ENCODE measurements around the gene FARP2.
"Not testable (repeated sequence)": the region's sequence is repeated elsewhere in the genome, so short reads cannot be mapped to it uniquely, and the experiment has no call there.

Gene FARP2

DNA sequence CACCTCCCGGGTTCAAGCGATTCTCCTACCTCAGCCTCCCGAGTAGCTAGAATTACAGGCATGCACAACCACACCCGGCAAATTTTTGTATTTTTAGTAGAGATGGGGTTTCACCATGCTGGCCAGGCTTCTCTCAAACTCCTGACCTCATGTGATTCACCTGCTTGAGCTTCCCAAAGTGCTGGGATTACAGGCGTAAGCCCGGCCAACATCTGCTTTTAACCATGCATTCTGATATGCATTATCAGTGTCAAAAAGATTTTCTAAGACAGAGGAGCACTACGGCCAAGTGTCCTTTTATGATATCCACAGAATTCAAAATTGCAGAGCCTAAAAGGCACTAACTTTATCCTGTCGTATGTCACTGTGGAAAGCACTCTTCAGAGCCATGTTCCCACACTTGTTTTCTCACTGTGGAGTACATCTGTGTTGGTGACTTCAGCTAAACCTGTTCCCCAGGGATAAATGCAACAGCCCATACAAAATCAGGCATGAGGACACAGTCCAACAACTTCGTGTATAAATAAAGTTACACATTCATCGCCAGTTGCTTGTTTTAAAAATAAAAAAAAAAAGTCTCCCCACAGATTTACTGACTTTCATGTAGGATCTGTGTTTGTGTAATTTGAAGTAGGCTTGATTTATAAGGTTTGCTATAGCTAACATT is 95.9 kb downstream of the FARP2 start:
- Histone ChIP-seq H3K27me3 (ENCODE audit: insufficient read depth, insufficient read length) (no peaks in the 10 kb centered on the region), H3K36me3 (ENCODE audit: insufficient read depth, insufficient read length, low read length) (peaks cover 13% of the 10 kb centered on the region), H3K4me1 (ENCODE audit: insufficient read depth, insufficient read length) (peaks cover 5% of the 10 kb centered on the region), H3K9me3 (ENCODE audit: insufficient read depth, low read length) (no peaks in the 10 kb centered on the region), H3K9ac (ENCODE audit: insufficient read length, low read depth) (no peak overlapping the region), H3K4me3 (ENCODE audit: insufficient read length, low read depth) (no peak overlapping the region)
- DNase-seq (ENCODE audit: low read depth, low spot score), result no peak
- no peak for TF ChIP-seq ZNF274 (IDR thresholded peaks at IDR 0.05; ENCODE audit: low read depth, low read length)
- no peak for TF ChIP-seq SUZ12 (IDR thresholded peaks at IDR 0.05; ENCODE audit: extremely low read depth, insufficient read depth, insufficient read length)
- no peak for TF ChIP-seq YY1 (IDR thresholded peaks at IDR 0.05; ENCODE audit: insufficient read depth, insufficient read length)

DNA sequence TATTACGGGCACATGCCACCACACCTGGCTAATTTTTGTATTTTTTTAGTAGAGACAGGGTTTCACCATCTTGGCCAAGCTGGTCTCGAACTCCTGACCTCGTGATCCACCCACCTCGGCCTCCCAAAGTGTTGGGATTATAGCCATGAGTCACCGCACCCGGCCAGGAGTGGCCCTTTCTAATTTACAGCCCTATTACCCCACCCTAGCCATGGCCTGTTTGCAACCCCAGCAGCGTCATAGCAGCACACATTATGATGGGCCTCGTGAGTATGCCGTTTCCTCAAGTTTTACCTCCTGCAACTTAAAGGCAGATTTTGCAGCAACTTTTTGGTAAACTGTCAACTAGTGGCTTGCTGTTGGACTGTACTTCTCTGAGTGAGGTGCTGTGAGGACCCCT is 97.8 kb downstream of the FARP2 start:
- not testable (repeated sequence) for H3K36me3 ChIP-seq (ENCODE audit: insufficient read depth, insufficient read length, low read length); DNase-seq (ENCODE audit: low read depth, low spot score); H3K4me1 ChIP-seq (ENCODE audit: insufficient read depth, insufficient read length); H3K9me3 ChIP-seq (ENCODE audit: insufficient read depth, low read length); H3K9ac ChIP-seq (ENCODE audit: insufficient read length, low read depth); H3K4me3 ChIP-seq (ENCODE audit: insufficient read length, low read depth); H3K27me3 ChIP-seq (ENCODE audit: insufficient read depth, insufficient read length)

DNA sequence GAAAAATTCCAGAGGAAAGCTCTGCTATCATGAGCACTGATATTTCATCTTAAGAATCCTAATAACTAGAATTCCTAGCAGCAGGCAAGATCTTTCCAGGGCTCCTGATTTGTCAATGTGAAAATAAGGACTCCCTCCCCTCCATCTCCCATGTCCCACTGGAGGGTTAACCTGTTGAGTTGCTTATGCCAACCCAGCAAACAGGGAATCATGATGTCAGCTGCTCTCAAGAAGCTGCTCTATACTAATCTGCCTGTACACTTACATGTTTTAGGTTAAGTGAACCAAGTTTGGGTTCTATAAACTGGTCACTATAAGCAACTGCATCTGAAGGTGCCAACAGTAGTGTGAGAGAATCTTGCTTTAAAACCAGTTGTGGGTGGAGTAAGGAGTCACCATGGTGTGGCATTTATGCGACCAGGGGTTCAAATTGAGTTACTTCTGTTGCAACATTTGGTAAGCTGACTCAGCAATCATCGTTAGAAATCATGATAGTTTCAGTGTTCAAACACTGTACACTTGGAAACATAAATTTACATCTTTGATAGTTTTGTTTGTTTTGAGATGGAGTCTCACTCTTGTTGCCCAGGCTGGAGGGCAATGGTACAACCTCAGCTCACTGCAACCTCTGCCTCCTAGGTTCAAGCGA is 98.9 kb downstream of the FARP2 start:
- Histone ChIP-seq H3K9me3 (ENCODE audit: insufficient read depth, low read length) (no peaks in the 10 kb centered on the region), H3K27me3 (ENCODE audit: insufficient read depth, insufficient read length) (no peaks in the 10 kb centered on the region), H3K9ac (ENCODE audit: insufficient read length, low read depth) (no peak overlapping the region), H3K36me3 (ENCODE audit: insufficient read depth, insufficient read length, low read length) (peaks cover 2% of the 10 kb centered on the region), H3K4me3 (ENCODE audit: insufficient read length, low read depth) (no peak overlapping the region), H3K4me1 (ENCODE audit: insufficient read depth, insufficient read length) (peaks cover 2% of the 10 kb centered on the region)
- no peak for TF ChIP-seq SUZ12 (IDR thresholded peaks at IDR 0.05; ENCODE audit: extremely low read depth, insufficient read depth, insufficient read length)
- TF ChIP-seq YY1 (IDR thresholded peaks at IDR 0.05; ENCODE audit: insufficient read depth, insufficient read length), result no peak
- TF ChIP-seq ZNF274 (IDR thresholded peaks at IDR 0.05; ENCODE audit: low read depth, low read length), result no peak
- no peak for DNase-seq (ENCODE audit: low read depth, low spot score)

DNA sequence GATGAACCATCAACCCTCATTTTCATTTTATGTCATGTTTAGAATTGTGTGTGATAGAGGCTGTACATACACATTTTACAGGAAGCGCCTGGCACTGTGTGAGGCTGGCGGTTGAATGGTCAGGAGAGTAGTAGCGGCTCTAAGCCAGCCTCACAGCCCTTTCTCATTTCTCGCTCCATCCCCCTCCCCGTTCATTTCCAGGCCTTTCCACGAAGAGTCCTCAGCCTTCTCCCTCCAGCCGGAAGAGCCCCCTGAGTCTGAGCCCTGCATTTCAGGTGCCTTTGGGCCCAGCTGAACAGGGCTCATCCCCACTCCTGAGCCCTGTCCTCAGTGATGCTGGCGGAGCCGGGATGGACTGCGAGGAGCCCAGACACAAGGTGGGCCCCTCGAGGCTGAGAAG is 100.5 kb downstream of the FARP2 start:
- TF ChIP-seq ZNF274 (IDR thresholded peaks at IDR 0.05; ENCODE audit: low read depth, low read length), result no peak
- no peak for TF ChIP-seq YY1 (IDR thresholded peaks at IDR 0.05; ENCODE audit: insufficient read depth, insufficient read length)
- no peak for TF ChIP-seq SUZ12 (IDR thresholded peaks at IDR 0.05; ENCODE audit: extremely low read depth, insufficient read depth, insufficient read length)
- no peaks in the 10 kb centered on the region for H3K9me3 ChIP-seq (ENCODE audit: insufficient read depth, low read length)
- H3K4me3 ChIP-seq (ENCODE audit: insufficient read length, low read depth), result no peak overlapping the region
- no peak overlapping the region for H3K9ac ChIP-seq (ENCODE audit: insufficient read length, low read depth)
- no peak for DNase-seq (ENCODE audit: low read depth, low spot score)
- H3K36me3 ChIP-seq (ENCODE audit: insufficient read depth, insufficient read length, low read length), result no peaks in the 10 kb centered on the region
- peaks cover 2% of the 10 kb centered on the region for H3K4me1 ChIP-seq (ENCODE audit: insufficient read depth, insufficient read length)
- no peaks in the 10 kb centered on the region for H3K27me3 ChIP-seq (ENCODE audit: insufficient read depth, insufficient read length)

DNA sequence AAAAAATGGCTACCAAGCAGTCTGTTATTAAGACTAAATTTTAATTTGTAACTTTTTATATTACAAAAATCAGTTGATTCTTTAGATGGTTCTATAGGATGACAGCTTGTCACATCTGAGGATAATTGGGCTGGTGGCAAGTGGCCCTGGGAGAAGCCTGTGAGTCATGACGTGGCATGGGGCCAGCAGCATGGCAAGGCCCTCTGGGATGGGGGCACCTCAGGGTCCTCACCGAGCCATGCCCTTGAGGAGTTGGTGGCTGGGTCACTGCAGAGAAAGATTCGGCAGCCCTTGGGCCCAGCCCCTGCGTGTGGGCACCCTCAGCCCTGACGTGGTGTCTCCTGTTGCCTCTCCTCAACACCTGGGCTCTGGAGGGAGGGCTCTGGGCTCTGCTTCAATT is 102.6 kb downstream of the FARP2 start:
- H3K9ac ChIP-seq (ENCODE audit: insufficient read length, low read depth), result no peak overlapping the region
- no peak overlapping the region for H3K4me3 ChIP-seq (ENCODE audit: insufficient read length, low read depth)
- no peaks in the 10 kb centered on the region for H3K27me3 ChIP-seq (ENCODE audit: insufficient read depth, insufficient read length)
- no peak for DNase-seq (ENCODE audit: low read depth, low spot score)
- no peaks in the 10 kb centered on the region for H3K9me3 ChIP-seq (ENCODE audit: insufficient read depth, low read length)
- H3K36me3 ChIP-seq (ENCODE audit: insufficient read depth, insufficient read length, low read length), result no peaks in the 10 kb centered on the region
- H3K4me1 ChIP-seq (ENCODE audit: insufficient read depth, insufficient read length), result peaks cover 2% of the 10 kb centered on the region
- no peak for TF ChIP-seq YY1 (IDR thresholded peaks at IDR 0.05; ENCODE audit: insufficient read depth, insufficient read length)
- TF ChIP-seq ZNF274 (IDR thresholded peaks at IDR 0.05; ENCODE audit: low read depth, low read length), result no peak
- no peak for TF ChIP-seq SUZ12 (IDR thresholded peaks at IDR 0.05; ENCODE audit: extremely low read depth, insufficient read depth, insufficient read length)

DNA sequence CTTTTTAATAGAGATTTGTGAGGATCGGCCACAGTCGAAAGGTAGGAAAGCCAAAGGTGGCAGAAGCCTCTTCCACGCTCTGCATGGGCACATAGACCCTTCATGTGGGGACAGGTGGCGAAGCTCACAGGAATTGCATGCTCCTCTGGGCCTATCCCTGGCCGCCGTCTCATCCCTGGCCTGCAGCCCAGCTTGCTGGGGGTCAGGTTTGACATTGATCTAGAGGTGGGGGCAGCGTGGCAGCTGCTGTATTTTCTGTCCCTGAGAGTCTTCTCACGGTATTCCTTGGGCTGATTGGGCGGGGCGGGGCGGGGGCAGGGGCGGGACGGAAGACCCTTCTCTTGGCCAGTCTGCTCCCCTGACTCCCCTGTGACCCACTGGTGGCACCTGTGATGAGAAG is 103.4 kb downstream of the FARP2 start:
- H3K36me3 ChIP-seq (ENCODE audit: insufficient read depth, insufficient read length, low read length), result no peaks in the 10 kb centered on the region
- no peak overlapping the region for H3K4me3 ChIP-seq (ENCODE audit: insufficient read length, low read depth)
- no peaks in the 10 kb centered on the region for H3K9me3 ChIP-seq (ENCODE audit: insufficient read depth, low read length)
- no peak for DNase-seq (ENCODE audit: low read depth, low spot score)
- TF ChIP-seq SUZ12 (IDR thresholded peaks at IDR 0.05; ENCODE audit: extremely low read depth, insufficient read depth, insufficient read length), result no peak
- TF ChIP-seq YY1 (IDR thresholded peaks at IDR 0.05; ENCODE audit: insufficient read depth, insufficient read length), result no peak
- TF ChIP-seq ZNF274 (IDR thresholded peaks at IDR 0.05; ENCODE audit: low read depth, low read length), result no peak
- no peak overlapping the region for H3K9ac ChIP-seq (ENCODE audit: insufficient read length, low read depth)
- peaks cover 2% of the 10 kb centered on the region for H3K4me1 ChIP-seq (ENCODE audit: insufficient read depth, insufficient read length)
- H3K27me3 ChIP-seq (ENCODE audit: insufficient read depth, insufficient read length), result no peaks in the 10 kb centered on the region

DNA sequence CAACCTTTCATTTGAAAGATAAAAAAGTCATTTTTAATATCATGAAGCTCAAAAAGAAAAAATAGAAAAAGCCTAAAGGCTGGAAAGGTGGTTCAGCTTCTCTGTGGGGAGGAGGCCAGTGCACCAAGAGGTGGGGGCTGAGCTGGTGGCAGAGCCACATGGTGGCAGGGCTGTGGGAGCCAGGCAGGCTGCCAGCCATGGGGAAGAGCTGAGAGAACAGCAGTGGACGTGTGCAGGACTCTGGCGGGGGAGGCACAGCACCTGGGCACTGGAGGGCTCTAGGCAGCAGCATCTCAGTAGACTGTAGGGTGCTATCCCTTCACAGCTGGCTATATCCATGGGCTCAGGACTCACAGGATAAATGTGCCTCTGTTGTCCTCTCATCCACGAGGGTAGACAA is 104.5 kb downstream of the FARP2 start:
- Histone ChIP-seq H3K27me3 (ENCODE audit: insufficient read depth, insufficient read length) (no peaks in the 10 kb centered on the region), H3K4me3 (ENCODE audit: insufficient read length, low read depth) (no peak overlapping the region), H3K4me1 (ENCODE audit: insufficient read depth, insufficient read length) (peaks cover 3% of the 10 kb centered on the region), H3K9ac (ENCODE audit: insufficient read length, low read depth) (no peak overlapping the region), H3K9me3 (ENCODE audit: insufficient read depth, low read length) (no peaks in the 10 kb centered on the region), H3K36me3 (ENCODE audit: insufficient read depth, insufficient read length, low read length) (no peaks in the 10 kb centered on the region)
- no peak for DNase-seq (ENCODE audit: low read depth, low spot score)
- TF ChIP-seq ZNF274 (IDR thresholded peaks at IDR 0.05; ENCODE audit: low read depth, low read length) (no peak), YY1 (IDR thresholded peaks at IDR 0.05; ENCODE audit: insufficient read depth, insufficient read length) (no peak), SUZ12 (IDR thresholded peaks at IDR 0.05; ENCODE audit: extremely low read depth, insufficient read depth, insufficient read length) (no peak)

Measured in NT2/D1 (cell line).